WTC11 (cell line): ENCODE results near the gene SWT1.

ENCODE experiments used
- RELA ChIP-seq: sonication (generic); formaldehyde crosslinking; IDR thresholded peaks from 2 replicates; pipeline ENCODE4 v1.8.1; 2022; ENCODE audit warnings: missing genetic modification reagents, mild to moderate bottlenecking, borderline replicate concordance
- SMAD3 ChIP-seq: sonication (generic); formaldehyde crosslinking; IDR thresholded peaks from 2 replicates; pipeline ENCODE4 v1.8.0; 2022; ENCODE audit warnings: missing genetic modification reagents, mild to moderate bottlenecking, borderline replicate concordance

- TF ChIP-seq SMAD3 (no peak), RELA (CRISPR knock-in tag) (no peak)
These were observed 182.0 kb downstream of the SWT1 start for GRCh38 chr1:185338719-185339622.
